ENCODE results near the gene PTHLH.

PTHLH gene

GRCh38 chr12:27937768-27938167 is 34.8 kb downstream of the PTHLH start:
- no peak for TF ChIP-seq CTCF (IDR thresholded peaks at IDR 0.05; ENCODE audit: insufficient read depth, low read length, poor library complexity, severe bottlenecking)
- Histone ChIP-seq H3K4me3 (replicated peaks; ENCODE audit: low read depth, low read length) (no peak overlapping the region), H3K27me3 (replicated peaks; ENCODE audit: control insufficient read depth, insufficient read depth, low read length) (no peaks in the 10 kb centered on the region), H3K36me3 (ENCODE audit: control insufficient read depth, insufficient read depth, low read length) (no peaks in the 10 kb centered on the region)
- no peak for DNase-seq (ENCODE audit: extremely low read depth, insufficient read length)

GRCh38 chr12:27936196-27936595 is 36.3 kb downstream of the PTHLH start:
- DNase-seq (ENCODE audit: extremely low read depth, insufficient read length), result no peak

GRCh38 chr12:27934276-27934675 is 38.3 kb downstream of the PTHLH start:
- Histone ChIP-seq H3K4me3 (replicated peaks; ENCODE audit: low read depth, low read length) (no peak overlapping the region), H3K27me3 (replicated peaks; ENCODE audit: control insufficient read depth, insufficient read depth, low read length) (no peaks in the 10 kb centered on the region), H3K36me3 (ENCODE audit: control insufficient read depth, insufficient read depth, low read length) (no peaks in the 10 kb centered on the region)
- no peak for DNase-seq (ENCODE audit: extremely low read depth, insufficient read length)
- TF ChIP-seq CTCF (IDR thresholded peaks at IDR 0.05; ENCODE audit: insufficient read depth, low read length, poor library complexity, severe bottlenecking), result no peak

More at GRCh38 chr12:27936196-27936595, 36.3 kb downstream of the PTHLH start:
- no peak for TF ChIP-seq CTCF (IDR thresholded peaks at IDR 0.05; ENCODE audit: insufficient read depth, low read length, poor library complexity, severe bottlenecking)
- Histone ChIP-seq H3K4me3 (replicated peaks; ENCODE audit: low read depth, low read length) (no peak overlapping the region), H3K27me3 (replicated peaks; ENCODE audit: control insufficient read depth, insufficient read depth, low read length) (no peaks in the 10 kb centered on the region), H3K36me3 (ENCODE audit: control insufficient read depth, insufficient read depth, low read length) (no peaks in the 10 kb centered on the region)

GRCh38 chr12:27931390-27931789 is 41.1 kb downstream of the PTHLH start:
- no peak for TF ChIP-seq CTCF (IDR thresholded peaks at IDR 0.05; ENCODE audit: insufficient read depth, low read length, poor library complexity, severe bottlenecking)
- DNase-seq (ENCODE audit: extremely low read depth, insufficient read length), result no peak
- H3K4me3 ChIP-seq (replicated peaks; ENCODE audit: low read depth, low read length), result no peak overlapping the region
- H3K27me3 ChIP-seq (replicated peaks; ENCODE audit: control insufficient read depth, insufficient read depth, low read length), result no peaks in the 10 kb centered on the region
- H3K36me3 ChIP-seq (ENCODE audit: control insufficient read depth, insufficient read depth, low read length), result no peaks in the 10 kb centered on the region

- Histone ChIP-seq H3K27me3 (replicated peaks; ENCODE audit: control insufficient read depth, insufficient read depth, low read length) (no peaks in the 10 kb centered on the region), H3K4me3 (replicated peaks; ENCODE audit: low read depth, low read length) (no peak overlapping the region), H3K36me3 (ENCODE audit: control insufficient read depth, insufficient read depth, low read length) (no peaks in the 10 kb centered on the region)
- no peak for DNase-seq (ENCODE audit: extremely low read depth, insufficient read length)
- TF ChIP-seq CTCF (IDR thresholded peaks at IDR 0.05; ENCODE audit: insufficient read depth, low read length, poor library complexity, severe bottlenecking), result no peak
These were observed 45.2 kb downstream of the PTHLH start for GRCh38 chr12:27927347-27927746.
